ENCODE data around the gene NLRP3.
"Not testable (repeated sequence)": the region's sequence is repeated elsewhere in the genome, so short reads cannot be mapped to it uniquely, and the experiment has no call there.

The NLRP3 gene

DNA sequence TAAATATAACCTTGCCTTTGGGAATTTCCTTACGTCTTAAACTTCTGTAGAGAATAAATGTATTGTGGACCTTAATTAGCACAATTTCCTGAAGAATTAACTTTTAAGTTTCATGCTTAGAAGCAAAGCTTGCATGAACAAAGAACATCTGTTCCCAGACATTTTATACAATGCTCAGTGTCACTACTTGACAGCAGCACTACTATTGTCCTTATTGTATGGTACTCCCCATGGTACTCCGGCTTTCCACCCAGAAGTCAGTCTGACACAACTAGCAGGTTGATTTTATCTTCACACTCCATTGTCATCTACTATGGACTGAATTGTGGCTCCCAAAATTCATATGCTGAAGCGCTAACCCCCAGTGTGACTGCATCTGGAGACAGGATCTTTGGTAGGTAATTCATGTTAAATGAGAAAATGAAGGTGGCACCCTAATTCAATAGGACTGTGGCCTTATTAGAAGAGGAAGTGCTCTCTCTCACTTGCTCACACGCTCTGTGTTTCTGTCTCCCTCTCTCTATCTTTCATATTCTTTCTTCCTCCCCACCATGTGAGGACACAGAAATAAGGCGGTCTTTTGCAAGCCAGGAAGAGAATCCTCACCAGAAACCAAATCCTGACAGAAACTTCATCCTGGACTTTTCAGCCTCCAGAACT, 52.6 kb downstream of the NLRP3 start:
- no peak for DNase-seq (ENCODE audit: low read depth in 1 of 2, low spot score in 1 of 2)

- no peak for DNase-seq (ENCODE audit: low read depth in 1 of 2, low spot score in 1 of 2)
Observed at GRCh38 chr1:247469141-247469535, 53.2 kb downstream of the NLRP3 start.

DNA sequence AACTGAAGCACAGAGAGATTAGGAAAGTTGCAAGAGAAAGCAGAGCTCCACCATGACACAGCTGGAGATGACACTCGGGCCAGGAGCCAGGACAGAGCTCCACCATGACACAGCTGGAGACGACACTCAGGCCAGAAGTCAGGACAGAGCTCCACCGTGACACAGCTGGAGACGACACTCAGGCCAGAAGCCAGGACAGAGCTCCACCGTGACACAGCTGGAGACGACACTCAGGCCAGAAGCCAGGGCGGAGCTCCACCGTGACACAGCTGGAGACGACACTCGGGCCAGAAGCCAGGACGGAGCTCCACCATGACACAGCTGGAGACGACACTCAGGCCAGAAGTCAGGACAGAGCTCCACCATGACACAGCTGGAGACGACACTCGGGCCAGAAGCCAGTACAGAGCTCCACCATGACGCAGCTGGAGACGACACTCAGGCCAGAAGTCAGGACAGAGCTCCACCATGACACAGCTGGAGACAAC, 55.0 kb downstream of the NLRP3 start:
- not testable (repeated sequence) for DNase-seq (ENCODE audit: low read depth in 1 of 2, low spot score in 1 of 2)

DNA sequence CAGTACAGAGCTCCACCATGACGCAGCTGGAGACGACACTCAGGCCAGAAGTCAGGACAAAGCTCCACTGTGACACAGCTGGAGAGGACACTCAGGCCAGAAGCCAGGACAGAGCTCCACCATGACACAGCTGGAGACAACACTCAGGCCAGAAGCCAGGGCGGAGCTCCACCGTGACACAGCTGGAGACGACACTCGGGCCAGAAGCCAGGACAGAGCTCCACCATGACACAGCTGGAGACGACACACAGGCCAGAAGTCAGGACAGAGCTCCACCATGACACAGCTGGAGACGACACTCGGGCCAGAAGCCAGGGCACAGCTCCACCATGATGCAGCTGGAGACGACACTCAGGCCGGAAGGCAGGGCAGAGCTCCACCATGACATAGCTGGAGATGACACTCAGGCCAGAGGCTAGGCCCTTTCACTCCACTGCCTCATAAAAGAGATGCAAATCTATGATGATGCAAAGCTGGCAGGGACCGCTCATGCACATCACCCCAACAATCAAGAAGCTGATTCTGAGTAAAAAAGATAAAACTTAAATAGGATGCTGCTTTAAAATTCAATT, 55.6 kb downstream of the NLRP3 start:
- no peak for DNase-seq (ENCODE audit: low read depth in 1 of 2, low spot score in 1 of 2)

- no peak for DNase-seq (ENCODE audit: low read depth in 1 of 2, low spot score in 1 of 2)
Observed at GRCh38 chr1:247472035-247472434, 56.1 kb downstream of the NLRP3 start.

- no peak for DNase-seq (ENCODE audit: low read depth in 1 of 2, low spot score in 1 of 2)
Observed at GRCh38 chr1:247474367-247474766, 58.4 kb downstream of the NLRP3 start.

DNA sequence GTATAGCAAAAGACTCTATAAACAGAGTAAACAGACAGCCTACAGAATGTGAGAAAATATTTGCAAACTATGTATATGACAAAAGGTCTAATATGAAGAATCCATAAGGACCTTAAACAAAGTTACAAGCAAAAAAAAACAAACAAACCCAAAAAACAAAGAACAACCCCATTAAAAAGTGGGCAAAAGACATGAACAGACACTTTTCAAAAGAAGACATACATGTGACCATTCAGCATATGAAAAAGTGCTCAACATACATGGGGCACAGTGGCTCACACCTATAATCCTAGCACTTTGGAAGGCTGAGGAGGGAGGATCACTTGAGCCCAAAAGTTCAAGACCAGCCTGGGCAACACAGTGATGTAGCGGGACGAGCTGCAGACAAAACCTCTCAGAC, 59.8 kb downstream of the NLRP3 start:
- DNase-seq (ENCODE audit: low read depth in 1 of 2, low spot score in 1 of 2): no peak

GRCh38 chr1:247476328-247477058, 60.5 kb downstream of the NLRP3 start:
- DNase-seq (ENCODE audit: low read depth in 1 of 2, low spot score in 1 of 2): not testable (repeated sequence)

GRCh38 chr1:247482747-247483146, 66.8 kb downstream of the NLRP3 start:
- DNase-seq (ENCODE audit: low read depth in 1 of 2, low spot score in 1 of 2): no peak

DNA sequence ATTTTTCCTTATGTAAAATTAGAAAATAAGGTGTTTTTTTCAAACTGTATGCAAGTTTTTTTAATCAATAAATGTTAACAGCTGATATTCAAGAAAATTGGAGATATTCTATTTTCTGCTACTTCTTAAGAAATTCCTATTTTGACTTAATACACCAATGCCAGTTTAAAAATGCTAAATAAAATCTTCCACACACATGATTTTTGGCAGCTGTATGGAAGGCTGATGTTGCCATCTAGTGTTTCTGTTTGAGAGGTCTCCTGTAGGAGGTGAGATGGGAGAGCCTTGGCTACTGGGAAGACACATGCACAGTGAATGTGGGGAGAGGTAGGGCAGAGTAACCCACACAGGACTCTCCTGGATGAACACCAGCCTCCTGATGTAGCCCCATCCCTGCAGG, 71.1 kb downstream of the NLRP3 start:
- peak in 1 of 2 donors; percentile 26 for DNase-seq (ENCODE audit: low read depth in 1 of 2, low spot score in 1 of 2)

DNA sequence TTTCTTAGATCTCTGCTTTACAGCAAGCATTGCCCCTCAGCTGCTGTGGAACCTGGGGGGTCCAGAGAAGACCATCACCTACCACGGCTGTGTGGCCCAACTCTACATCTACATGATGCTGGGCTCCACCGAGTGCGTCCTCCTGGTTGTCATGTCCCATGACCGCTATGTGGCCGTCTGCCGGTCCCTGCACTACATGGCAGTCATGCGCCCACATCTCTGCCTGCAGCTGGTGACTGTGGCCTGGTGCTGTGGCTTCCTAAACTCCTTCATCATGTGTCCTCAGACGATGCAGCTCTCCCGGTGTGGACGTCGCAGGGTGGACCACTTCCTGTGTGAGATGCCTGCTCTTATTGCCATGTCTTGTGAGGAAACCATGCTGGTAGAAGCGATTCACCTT, 75.4 kb downstream of the NLRP3 start:
- no peak for DNase-seq (ENCODE audit: low read depth in 1 of 2, low spot score in 1 of 2)

DNA sequence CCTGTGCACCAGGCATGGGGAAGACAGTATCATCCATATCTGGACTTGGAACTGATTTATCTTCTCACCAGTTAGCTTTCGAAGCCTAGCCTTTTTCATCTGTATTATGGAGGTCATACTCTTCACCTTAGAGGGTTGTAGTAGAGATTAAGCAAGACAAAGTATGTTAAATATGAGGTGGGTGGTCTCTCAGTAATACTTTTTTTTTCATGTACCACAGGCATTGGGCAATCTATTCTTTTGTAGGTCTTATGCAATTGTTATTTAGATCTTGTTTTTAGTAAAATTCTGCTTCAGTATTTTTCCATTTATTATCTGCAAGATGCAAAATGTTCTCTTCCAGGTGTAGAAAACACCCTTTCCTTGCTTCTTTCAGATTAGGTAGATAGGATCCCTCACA, 77.1 kb downstream of the NLRP3 start:
- no peak for DNase-seq (ENCODE audit: low read depth in 1 of 2, low spot score in 1 of 2)

DNA sequence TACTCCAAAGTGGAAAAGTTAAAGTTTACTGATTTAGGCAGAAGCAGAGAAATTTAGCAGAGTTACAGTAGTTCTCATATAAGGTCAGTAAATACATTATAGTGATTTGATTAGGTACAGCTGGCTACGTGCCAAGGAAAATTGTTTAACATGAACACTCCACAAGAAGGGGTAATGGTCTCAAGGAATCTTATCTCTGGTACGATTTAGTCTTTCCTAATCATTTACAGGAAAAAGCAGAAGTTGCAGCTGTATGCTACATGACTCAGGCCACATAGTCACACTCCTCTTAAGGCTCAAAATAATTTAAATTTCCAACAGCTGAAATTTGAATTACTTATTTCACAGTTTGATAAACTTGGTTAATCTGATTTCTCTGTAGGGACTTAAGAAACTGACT, 78.8 kb downstream of the NLRP3 start:
- DNase-seq (ENCODE audit: low read depth in 1 of 2, low spot score in 1 of 2): no peak

GRCh38 chr1:247496581-247497285, 80.8 kb downstream of the NLRP3 start:
- DNase-seq (ENCODE audit: low read depth in 1 of 2, low spot score in 1 of 2): no peak

Measured in activated CD4-positive, alpha-beta T cell treated with anti-CD3 and anti-CD28 coated beads, Interleukin-2, amount 50 U/mL, for 24 hours (primary cell).